HuH-7 (cell line): Measurements from ENCODE around the gene TMEM147.
"Not testable (repeated sequence)": the region's sequence is repeated elsewhere in the genome, so short reads cannot be mapped to it uniquely, and the experiment has no call there.

Experiments used
- DNase-seq: peaks from one replicate; pipeline ENCODE4 v3.0.0; 2011; ENCODE audit warnings: low spot score

Gene TMEM147

DNA sequence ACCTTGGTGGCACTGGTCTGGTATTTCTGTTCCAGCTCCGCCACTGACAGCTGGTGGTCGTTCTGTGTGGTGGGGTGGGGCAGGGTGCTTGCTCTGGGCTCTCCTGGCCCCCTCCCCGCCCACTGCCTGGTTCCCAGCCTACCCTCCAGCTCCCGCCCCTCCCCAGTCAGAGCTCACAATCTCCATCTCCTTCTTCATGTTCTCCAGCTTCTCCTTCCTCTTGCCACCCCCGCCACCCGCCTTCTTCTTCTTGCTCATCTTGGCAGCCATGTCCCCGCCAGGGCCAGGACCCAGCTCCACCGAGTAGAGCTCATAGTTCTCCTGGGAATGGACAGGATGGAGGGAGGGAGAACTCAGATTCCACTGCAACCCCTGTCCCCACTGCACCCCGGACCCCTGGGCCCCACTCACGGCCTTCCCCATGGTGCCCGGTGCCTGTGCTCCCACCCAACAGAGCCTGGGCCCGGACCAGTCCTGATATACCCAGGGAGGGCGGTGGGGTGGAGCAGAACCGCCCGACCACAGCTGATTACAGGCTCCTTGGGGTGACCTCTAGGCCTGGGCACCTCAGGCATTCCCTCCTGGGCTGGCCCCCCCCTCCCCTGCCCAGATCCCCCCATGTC lies 17.9 kb downstream of the TMEM147 start, which contains the start of gene ATP4A:
TSS of gene ATP4A (minus strand) at position 452 of the 623 bp plus-strand sequence. CDS start at position 423, 29 bp downstream.
- DNase-seq: no peak

DNA sequence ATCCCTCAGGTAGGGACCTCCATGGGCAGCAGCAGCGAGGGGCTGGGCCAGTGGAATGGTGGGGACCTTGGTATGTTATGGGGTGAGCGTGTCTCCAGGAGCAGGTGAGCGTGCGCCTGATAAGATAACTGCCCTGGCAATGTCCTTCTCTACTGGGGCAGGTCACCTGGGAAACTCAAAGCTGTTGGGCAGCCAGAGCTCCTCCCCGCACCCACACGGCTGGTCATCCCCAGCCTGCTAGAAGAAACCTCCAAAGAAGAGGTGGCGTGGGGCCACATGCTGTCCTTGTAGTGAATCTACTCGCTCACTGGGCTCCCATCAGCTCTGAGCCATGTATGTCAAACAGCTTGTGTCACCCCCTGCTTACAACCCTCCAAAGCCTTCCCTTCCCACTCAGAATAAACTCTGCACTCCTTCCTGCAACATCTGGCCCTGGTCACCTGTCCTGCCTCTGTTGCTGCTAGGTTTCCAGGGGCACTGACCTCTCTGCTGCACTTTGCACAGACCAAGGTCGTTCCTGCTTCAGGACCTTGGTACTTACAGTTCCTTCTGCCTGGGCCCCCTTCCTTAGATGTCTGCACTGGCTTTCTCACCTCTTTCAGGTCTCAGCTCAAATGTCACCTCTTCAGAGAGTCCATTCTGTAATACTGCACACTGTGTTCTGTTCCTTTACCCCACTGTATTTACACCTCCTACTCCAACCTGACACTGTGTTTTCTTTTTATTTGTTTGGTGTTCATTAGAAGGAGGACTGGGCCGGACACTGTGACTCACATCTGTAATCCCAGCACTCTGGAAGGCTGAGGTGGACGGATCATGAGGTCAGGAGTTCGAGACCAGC lies 19.8 kb downstream of the TMEM147 start:
- DNase-seq: no peak

DNA sequence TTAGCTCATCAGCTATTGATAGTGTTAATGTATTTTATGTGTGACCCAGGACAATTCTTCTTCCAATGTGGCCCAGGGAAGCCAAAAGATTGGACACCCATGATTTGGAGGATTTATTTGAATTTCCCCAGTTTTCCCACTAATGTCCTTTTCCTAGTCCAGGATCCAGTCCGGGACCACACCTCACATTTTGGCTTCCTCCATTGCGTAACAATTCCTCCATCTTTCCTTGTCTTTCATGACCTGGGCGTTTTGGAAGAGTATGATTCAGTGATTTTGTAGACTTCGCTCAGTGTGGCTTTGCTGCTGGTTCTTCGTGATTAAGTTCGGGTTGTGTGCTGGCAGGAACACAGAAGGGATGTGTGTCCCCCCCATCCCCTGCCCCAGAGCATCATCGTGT lies 21.3 kb downstream of the TMEM147 start:
- DNase-seq: no peak

DNA sequence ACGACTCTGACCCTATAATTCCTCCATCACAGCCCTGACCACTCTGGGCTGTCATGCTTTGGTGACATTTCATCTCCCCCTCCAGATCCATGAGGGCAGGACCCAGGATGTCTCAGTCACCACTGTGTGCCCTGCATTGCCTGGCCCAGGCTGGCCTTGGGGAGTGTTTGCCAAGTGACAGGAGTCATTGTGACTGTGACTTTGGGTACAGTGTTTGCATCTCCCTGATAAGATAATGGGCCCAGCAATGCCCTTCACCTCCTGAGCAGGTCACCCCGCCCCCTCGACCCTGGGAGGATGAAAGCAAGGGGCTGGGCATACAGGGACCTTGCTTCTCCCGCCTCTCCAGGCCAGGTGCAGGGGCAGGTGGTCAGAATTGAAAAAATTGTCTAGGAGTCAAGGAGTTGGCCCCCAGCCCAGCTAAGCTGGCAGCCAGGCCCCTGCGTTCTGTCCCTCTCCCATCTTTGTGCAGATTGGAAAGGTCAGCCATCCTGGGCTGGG lies 23.9 kb downstream of the TMEM147 start:
- DNase-seq: no peak

DNA sequence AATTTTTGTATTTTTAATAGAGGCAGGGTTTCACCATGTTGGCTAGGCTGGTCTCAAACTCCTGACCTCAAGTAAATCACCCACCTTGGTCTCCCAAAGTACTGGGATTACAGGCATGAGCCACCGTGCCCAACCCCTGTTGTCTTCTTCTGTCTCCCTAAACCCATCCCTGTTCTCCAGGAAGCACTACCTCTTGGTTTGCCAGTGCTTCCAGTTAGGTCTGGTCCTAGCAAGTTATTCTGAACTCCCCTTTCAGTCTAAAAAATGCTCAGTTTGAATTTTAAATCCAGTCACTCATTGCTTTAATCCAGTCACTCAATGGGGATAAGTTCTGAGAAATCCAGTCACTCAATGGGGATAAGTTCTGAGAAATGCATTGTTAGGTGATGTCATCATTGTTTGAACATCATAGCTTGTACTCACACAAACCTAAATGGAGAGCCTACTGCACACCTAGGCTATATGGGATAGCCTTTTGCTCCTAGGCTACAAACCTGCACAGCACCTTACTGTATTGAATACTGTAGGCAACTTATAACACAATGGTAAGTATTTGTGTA lies 26.1 kb downstream of the TMEM147 start:
- no peak for DNase-seq

DNA sequence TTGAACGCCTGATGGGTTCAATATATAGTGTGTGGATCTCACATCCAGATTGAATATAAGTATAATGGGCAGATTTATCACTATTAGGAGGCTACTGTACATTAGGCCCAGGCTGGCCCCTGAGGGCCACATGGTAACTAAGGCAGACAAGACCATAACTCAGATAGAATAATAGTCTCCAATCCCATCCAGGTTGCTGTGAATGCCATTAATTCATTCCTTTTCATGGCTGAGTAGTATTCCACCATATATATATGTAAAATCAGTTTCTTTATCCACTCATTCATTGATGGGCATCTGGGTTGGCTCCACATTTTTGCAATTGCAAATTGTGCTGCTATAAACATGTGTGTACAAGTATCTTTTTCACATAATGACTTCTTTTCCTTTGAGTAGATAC lies 32.5 kb downstream of the TMEM147 start:
- no peak for DNase-seq

DNA sequence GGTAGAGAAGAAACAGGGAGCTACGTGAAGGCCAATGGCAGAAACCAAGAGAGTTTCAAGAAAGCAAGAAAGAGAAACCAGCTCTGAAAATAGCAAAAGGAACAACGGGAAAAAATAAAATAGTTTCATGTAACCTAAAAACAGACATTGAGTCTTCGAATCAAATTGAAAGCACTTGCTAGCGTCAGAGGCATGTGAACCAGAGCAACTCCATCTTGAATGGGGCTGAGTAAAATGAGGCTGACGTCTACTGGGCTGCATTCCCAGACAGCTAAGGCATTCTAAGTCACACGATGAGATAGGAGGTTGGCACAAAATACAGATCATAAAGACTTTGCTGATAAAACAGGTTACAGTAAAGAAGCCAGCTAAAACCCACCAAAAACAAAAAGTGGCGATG lies 33.3 kb downstream of the TMEM147 start:
- DNase-seq: no peak

DNA sequence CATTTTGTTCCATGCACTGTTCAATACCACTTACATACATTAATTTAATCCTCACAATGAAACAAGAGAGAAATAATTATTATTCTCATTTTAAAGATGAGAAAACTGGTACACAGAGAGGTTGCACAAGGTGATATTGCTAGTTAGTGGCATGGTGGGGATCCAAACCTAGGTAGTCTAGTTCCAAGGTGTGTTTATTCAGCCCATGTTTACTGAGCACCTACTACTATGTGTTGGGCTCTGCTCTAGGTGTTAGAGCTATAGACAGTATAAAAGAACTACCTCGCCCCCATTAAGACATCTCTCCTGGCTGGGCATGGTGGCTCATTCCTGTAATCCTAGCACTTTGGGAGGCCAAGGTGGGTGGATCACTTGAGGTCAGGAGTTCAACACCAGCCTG lies 37.3 kb downstream of the TMEM147 start:
- no peak for DNase-seq

DNA sequence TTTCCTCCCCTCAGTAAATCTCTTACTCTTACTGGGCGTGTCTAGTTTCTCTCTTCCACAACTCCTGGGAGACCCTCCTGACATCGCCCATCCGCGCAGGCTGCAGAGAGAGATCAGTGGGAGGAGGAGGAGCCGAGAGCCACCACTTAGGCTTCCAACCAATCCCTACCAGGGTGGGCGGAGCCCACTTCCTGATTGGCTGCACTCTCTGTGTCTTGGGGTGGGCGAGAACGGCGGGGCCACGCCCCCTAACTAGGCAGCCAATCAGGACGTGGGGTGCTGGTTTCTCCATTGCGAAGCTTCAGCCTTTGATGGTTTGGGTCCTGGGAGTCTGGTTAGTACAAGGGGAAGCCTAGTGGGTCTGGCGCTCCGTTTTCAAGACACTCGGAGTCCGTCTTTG lies 40.4 kb downstream of the TMEM147 start, which contains the start of gene PMIS2:
TSS of gene PMIS2 (plus strand) at position 326 of the 400 bp plus-strand sequence. CDS start 87 bp downstream, outside the sequence.
- DNase-seq: no peak

DNA sequence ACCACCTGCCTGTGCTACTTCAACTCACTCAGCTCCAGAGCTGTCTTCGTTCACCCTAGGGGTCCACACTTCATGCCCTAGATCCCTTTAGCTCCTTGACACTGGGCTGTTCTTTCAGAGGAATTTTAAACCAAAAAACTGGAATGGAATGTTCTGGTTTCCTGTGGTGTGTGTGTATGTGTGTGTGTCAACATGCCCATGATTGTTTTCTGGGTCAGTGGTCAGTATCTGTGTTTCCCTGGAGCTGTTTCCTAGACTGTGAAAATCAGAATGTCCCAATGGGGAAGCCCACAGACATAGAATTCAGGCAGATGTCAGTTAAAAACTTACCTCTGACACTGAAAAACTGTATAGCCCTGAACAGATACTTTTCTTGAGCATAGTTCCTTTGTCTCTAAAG lies 41.9 kb downstream of the TMEM147 start:
- no peak for DNase-seq

DNA sequence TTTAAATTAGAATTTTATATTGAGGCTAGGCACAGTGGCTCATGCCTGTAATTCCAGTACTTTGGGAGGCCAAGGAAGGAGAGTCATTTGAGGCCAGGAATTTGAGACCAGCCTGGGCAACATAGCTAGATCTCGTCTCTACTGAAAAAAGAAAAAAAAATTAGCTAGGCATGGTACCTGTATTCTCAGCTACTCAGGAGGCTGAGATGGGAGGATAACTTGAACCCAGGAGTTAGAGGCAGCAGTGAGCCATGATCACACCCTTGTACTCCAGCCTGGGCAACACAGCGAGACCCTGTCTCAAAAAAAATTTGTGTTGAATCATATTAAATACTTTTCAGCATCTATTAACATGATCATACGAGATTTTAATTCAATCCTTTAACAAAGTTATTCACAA lies 45.4 kb downstream of the TMEM147 start:
- DNase-seq: no peak

DNA sequence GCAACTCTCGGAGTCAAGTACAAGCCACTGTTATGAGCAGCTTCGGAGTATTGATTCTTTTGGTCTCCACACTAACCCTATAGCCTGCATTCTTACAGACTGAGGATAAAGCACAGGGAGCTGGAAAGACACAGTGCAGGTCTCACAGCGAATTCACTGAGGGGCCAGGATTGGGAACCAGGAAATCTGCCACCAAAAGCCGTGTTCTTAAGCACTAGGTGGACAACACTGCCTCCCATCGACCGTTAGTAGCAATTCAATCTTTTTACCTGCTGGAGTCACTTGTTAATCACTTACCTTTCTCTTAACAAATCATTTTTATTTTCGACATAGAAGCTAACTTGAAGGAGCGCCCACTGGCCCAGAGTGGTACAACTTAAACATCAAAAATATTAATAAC lies 46.8 kb downstream of the TMEM147 start:
- peak; percentile 52 for DNase-seq

DNA sequence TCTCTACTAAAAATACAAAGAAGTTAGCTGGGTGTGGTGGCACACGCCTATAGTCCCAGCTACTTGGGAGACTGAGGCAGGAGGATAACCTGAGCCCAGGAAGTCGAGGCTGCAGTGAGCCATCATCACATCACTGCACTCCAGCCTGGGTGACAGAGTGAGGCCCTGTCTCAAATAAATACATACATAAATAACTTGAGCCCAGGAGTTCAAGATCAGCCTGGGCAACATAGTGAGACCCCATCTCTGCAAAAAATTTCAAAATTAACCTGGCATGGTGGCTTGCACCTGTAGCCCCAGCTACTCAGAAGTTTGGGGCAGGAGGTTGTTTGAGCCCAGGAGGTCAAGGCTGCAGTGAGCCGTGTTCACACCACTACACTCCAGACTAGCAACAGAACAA lies 49.6 kb downstream of the TMEM147 start:
- not testable (repeated sequence) for DNase-seq

DNA sequence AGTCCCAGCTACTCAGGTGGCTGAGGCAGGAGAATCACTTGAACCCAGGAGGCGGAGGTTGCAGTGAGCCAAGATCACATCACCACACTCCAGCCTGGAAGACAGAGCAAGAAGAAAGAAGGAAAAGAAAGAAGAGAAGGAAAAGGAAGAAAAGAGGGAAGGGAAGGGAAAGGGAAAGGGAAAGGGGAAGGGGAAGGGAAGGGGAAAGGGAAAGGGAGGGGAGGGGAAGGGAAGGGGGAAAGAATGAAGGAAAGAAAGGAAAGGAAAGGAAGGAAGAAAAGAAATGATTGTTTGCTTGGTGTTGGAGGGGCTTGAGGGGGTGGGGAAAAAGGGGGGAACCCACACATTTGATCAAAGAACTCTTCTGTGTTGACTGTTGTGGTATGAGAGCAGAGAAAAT lies 50.5 kb downstream of the TMEM147 start:
- no peak for DNase-seq

DNA sequence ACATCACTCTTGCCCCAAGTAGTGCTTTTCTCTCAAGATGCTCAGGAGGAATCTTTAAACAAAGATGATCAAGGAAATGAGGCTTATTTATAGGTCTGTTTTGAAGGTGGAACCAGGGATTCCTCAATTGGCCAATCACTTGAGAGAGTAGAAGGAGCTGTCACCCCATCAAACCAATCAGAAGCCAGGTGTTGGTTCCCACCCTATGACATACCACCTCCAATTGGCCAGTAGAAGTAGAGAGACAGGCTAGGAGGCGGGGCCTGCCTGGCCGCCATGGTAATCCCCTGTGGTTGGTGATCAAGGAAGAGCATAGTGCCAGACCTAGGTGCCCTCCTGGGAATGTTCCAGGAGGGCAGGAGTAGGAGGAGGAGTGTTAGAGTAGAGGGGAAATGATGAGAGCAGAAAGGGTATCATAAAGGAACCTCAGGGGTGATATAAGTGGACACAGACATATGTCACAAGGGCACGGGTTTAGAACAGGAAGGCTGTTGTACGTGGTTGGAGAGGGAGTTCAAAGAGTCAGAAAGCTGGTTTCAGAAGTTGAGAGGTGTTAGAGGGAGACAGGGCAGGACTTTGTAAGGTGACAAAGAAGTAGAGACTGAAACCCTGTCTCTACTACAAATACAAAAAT lies 51.1 kb downstream of the TMEM147 start:
- DNase-seq: no peak
